Retinal pigment epithelial cell (primary cell): ENCODE data around the gene BRME1.

Source experiments
- DNase-seq: peaks from one replicate; pipeline ENCODE4 v3.0.0-alpha.2; 2010; ENCODE audit warnings: low read depth
- H3K4me3 ChIP-seq: 2 replicates; pipeline ENCODE4 v1.5.1; 2011; ENCODE audit warnings: mild to moderate bottlenecking, low read length, control low read depth, moderate library complexity
- CTCF ChIP-seq: conservative IDR thresholded peaks from 2 replicates; pipeline ENCODE4 v1.5.1; 2011; ENCODE audit warnings: low read depth, low read length, control low read depth, inconsistent platforms

BRME1 gene

GRCh38 chr19:13905634-13906520, at the start of gene BRME1, which contains the start of gene CC2D1A:
BRME1 (minus strand) TSS chr19:13906117; CDS start chr19:13904892, 1,225 bp downstream.
CC2D1A (plus strand) TSS chr19:13906201; CDS start chr19:13906442, 241 bp downstream.
- no peak for TF ChIP-seq CTCF
- DNase-seq = peak; percentile 34

GRCh38 chr19:13954185-13954584, 48.3 kb upstream of the BRME1 start:
- no peak for TF ChIP-seq CTCF
- no peak overlapping the region for H3K4me3 ChIP-seq
- no peak for DNase-seq

More at GRCh38 chr19:13905634-13906520, at the start of gene BRME1, which contains the start of gene CC2D1A:
- peak within 1 kb of the TSS; percentile 74 for H3K4me3 ChIP-seq

- peak overlapping the region; percentile 77 for H3K4me3 ChIP-seq
- no peak for DNase-seq
- peak; percentile 26 for TF ChIP-seq CTCF
Measured at GRCh38 chr19:13952931-13953531, 47.1 kb upstream of the BRME1 start.

GRCh38 chr19:13952154-13952930, 46.4 kb upstream of the BRME1 start, which contains the start of gene DCAF15:
DCAF15 (plus strand) TSS chr19:13952509; CDS start chr19:13952513, 4 bp downstream.
- DNase-seq = peak; percentile 98
- peak within 1 kb of the TSS; percentile 77 for H3K4me3 ChIP-seq
- TF ChIP-seq CTCF = no peak

- DNase-seq = no peak
- peak overlapping the region; percentile 58 for H3K4me3 ChIP-seq
- TF ChIP-seq CTCF = no peak
Measured at GRCh38 chr19:13951799-13952153, 45.9 kb upstream of the BRME1 start.

GRCh38 chr19:13951043-13951442, 45.1 kb upstream of the BRME1 start:
- H3K4me3 ChIP-seq = no peak overlapping the region
- DNase-seq = no peak
- no peak for TF ChIP-seq CTCF
